HepG2 (cell line): Measurements from ENCODE around the gene ABI2. TPM values are rescaled to one million over a fixed set of nuclear protein-coding genes. Genes with fewer than 3 reads are reported as not detected.

ENCODE experiments used
- AHDC1 ChIP-seq: sonication (generic); formaldehyde crosslinking; IDR thresholded peaks from 2 replicates; pipeline ENCODE4 v1.5.1; 2020; ENCODE audit warnings: mild to moderate bottlenecking, missing genetic modification reagents, borderline replicate concordance
- BCL3 ChIP-seq: sonication (generic); formaldehyde crosslinking; IDR thresholded peaks from 2 replicates; pipeline ENCODE4 v1.5.1; 2020; ENCODE audit warnings: mild to moderate bottlenecking, missing genetic modification reagents, moderate library complexity
- CBX5 ChIP-seq: sonication (generic); formaldehyde crosslinking; IDR thresholded peaks from 2 replicates; pipeline ENCODE4 v1.4.0; 2020; ENCODE audit warnings: missing genetic modification reagents, borderline replicate concordance
- TAF15 ChIP-seq: fragments of 200-400 bp; formaldehyde crosslinking; IDR thresholded peaks from one replicate; pipeline ENCODE4 v1.6.1; 2018; ENCODE audit warnings: mild to moderate bottlenecking, low read depth, low read length; ENCODE audit not compliant: poor library complexity, severe bottlenecking
- ZNF160 ChIP-seq: sonication (generic); formaldehyde crosslinking; IDR thresholded peaks from 2 replicates; pipeline ENCODE4 v1.8.0; 2022; ENCODE audit warnings: mild to moderate bottlenecking, inconsistent platforms, missing genetic modification reagents
- ZNF513 ChIP-seq: sonication (generic); formaldehyde crosslinking; conservative IDR thresholded peaks from 2 replicates; pipeline ENCODE4 v1.5.0; 2020; ENCODE audit warnings: missing genetic modification reagents
- polyA plus RNA-seq, 8 experiments: library from polyadenylated mRNA; depleted of rRNA in 3 of 8; stranded (reverse) in 7 of 8; unstranded in 1 of 8; fragments of >200 nt; fragmentation: Illumina TruSeq in 4 of 8; extraction: Trizol in 4 of 8; gene quantifications; 2 replicates each; pipeline versions ENCODE4 v1.2.1 to v1.2.3, GENCODE V29; 2011 to 2016; ENCODE audit warnings: low read depth in 4 of 8, missing spikeins in 1 of 8, mixed read lengths in 1 of 8; ENCODE audit not compliant: insufficient read depth in 1 of 8
- total RNA-seq, 5 experiments: library from RNA; depleted of rRNA; stranded (reverse); fragments of >200 nt; fragmentation: Illumina TruSeq; extraction: Trizol; gene quantifications; 2 replicates each; pipeline ENCODE4 v1.2.3, GENCODE V29; 2016; ENCODE audit warnings: low read depth in 1 of 5

The ABI2 gene
- total and polyA plus RNA-seq, 2 of the 13 experiments (the other 11 are each of a cell fraction or from before 2014, with no cell fraction given): 28.4 to 32.4 TPM

GRCh38 chr2:203440671-203441070, 112.5 kb downstream of the ABI2 start (continued):
- no peak for TF ChIP-seq ZNF513 (CRISPR knock-in tag)
- TF ChIP-seq AHDC1 (CRISPR knock-in tag): no peak
- no peak for TF ChIP-seq TAF15
- no peak for TF ChIP-seq CBX5 (CRISPR knock-in tag)
- TF ChIP-seq BCL3 (CRISPR knock-in tag): no peak
- no peak for TF ChIP-seq ZNF160
